ENCODE measurements around the gene KCNJ11. TPM values are rescaled to one million over a fixed set of nuclear protein-coding genes. Genes with fewer than 3 reads are reported as not detected.

Gene KCNJ11
- total RNA-seq, 4 donors from 2014 or later = 1.7 to 5.1 (median 2.4) TPM

GRCh38 chr11:17389957-17390649, 1.6 kb upstream of the KCNJ11 start:
- peaks cover 14% of the 10 kb centered on the region for H3K4me1 ChIP-seq
- H3K27ac ChIP-seq = no peak overlapping the region
- WGBS = 59% methylated on average over 10 of the region's 10 CpGs
- no peaks in the 10 kb centered on the region for H3K9me3 ChIP-seq
- no peaks in the 10 kb centered on the region for H3K36me3 ChIP-seq
- peaks cover 16% of the 10 kb centered on the region for H3K27me3 ChIP-seq
- DNase-seq (ENCODE audit: low spot score in 2 of 2) = no peak
- H3K4me3 ChIP-seq = peak overlapping the region; percentile 55
- TF ChIP-seq POLR2AphosphoS5 (IDR thresholded peaks at IDR 0.05) (no peak), EP300 (IDR thresholded peaks at IDR 0.05) (no peak), POLR2A (IDR thresholded peaks at IDR 0.05) (no peak), CTCF (IDR thresholded peaks at IDR 0.05) (no peak)

DNA sequence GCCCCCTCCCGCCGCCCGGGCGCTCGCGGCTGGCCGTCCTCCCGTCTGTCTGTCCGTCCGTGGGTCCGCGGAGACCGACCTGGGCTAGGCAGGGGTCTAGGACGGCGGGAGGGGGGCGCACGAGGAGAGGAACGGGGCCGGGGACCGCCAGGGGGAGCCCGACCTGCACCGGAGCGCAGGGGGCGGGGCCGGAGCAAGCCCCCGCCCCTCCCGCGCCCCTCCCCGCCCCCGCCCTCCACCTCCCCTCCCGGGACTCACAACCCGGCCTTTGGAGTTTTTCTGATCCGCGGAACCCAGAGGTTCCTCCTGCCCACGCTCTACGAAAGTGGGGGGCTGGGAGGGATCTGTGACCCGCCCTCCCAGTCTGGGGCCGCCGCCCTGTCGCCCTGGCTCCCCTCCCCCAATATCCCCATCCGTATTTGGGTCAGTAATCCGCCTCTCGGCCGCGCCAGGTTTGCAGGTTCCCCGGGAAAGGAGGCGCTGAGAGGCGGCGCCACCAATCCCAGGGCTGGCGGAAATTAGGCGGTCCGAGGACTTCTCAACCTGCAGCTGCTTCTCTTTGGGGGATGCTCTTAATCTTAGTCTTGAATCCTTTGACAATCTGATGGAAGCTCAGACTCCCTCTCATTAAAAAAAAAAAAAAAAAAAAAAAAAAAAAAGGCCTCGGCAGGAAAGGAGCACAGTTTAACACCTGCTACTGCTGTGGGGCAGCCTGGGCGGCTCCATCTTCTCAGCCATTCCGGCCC, 925 bp upstream of the KCNJ11 start:
- TF ChIP-seq CTCF (IDR thresholded peaks at IDR 0.05) = peak in 1 of 2 donors; percentile 86
- no peak for TF ChIP-seq POLR2AphosphoS5 (IDR thresholded peaks at IDR 0.05)
- H3K36me3 ChIP-seq = no peaks in the 10 kb centered on the region
- H3K4me1 ChIP-seq = peaks cover 14% of the 10 kb centered on the region
- peaks cover 16% of the 10 kb centered on the region for H3K27me3 ChIP-seq
- WGBS = 21% methylated on average over 9 of the region's 55 CpGs
- no peak overlapping the region for H3K27ac ChIP-seq
- DNase-seq (ENCODE audit: low spot score in 2 of 2) = peak in 1 of 2 donors; percentile 85
- peak overlapping the region; percentile 55 for H3K4me3 ChIP-seq
- no peaks in the 10 kb centered on the region for H3K9me3 ChIP-seq

- no peak for DNase-seq (ENCODE audit: low spot score in 2 of 2)
- peaks cover 14% of the 10 kb centered on the region for H3K4me1 ChIP-seq
- peaks cover 16% of the 10 kb centered on the region for H3K27me3 ChIP-seq
- TF ChIP-seq EP300 (IDR thresholded peaks at IDR 0.05) (no peak), CTCF (IDR thresholded peaks at IDR 0.05) (no peak), POLR2AphosphoS5 (IDR thresholded peaks at IDR 0.05) (no peak), POLR2A (IDR thresholded peaks at IDR 0.05) (no peak)
- 96% methylated on average over 3 of the region's 20 CpGs for WGBS
- no peaks in the 10 kb centered on the region for H3K9me3 ChIP-seq
- no peak overlapping the region for H3K4me3 ChIP-seq
- no peak overlapping the region for H3K27ac ChIP-seq
- no peaks in the 10 kb centered on the region for H3K36me3 ChIP-seq
Observed at GRCh38 chr11:17387811-17388210, 648 bp downstream of the KCNJ11 start.

DNA sequence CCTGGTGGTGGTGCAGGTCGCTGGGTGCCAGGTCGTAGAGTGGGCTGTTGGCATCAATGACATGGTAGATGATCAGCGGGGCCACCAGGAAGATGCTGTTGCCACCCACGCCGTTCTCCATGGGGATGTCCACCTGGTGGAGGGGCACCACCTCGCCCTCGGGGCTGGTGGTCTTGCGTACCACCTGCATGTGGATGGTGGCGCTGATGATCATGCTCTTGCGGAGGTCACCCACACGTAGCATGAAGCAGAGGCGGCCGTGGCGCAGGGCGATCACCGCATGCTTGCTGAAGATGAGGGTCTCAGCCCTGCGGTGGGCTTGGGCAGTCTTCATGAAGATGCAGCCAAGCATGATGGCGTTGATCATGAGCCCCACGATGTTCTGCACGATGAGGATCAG, 1.2 kb downstream of the KCNJ11 start:
- Histone ChIP-seq H3K9me3 (no peaks in the 10 kb centered on the region), H3K27me3 (peaks cover 16% of the 10 kb centered on the region), H3K4me1 (peaks cover 14% of the 10 kb centered on the region), H3K27ac (no peak overlapping the region), H3K4me3 (no peak overlapping the region), H3K36me3 (no peaks in the 10 kb centered on the region)
- TF ChIP-seq POLR2AphosphoS5 (IDR thresholded peaks at IDR 0.05) (no peak), EP300 (IDR thresholded peaks at IDR 0.05) (no peak), POLR2A (IDR thresholded peaks at IDR 0.05) (no peak), CTCF (IDR thresholded peaks at IDR 0.05) (no peak)
- no peak for DNase-seq (ENCODE audit: low spot score in 2 of 2)
- 92% methylated on average over 15 of the region's 20 CpGs for WGBS

- Histone ChIP-seq H3K9me3 (no peaks in the 10 kb centered on the region), H3K4me3 (no peak overlapping the region), H3K27me3 (peaks cover 16% of the 10 kb centered on the region), H3K27ac (no peak overlapping the region), H3K36me3 (no peaks in the 10 kb centered on the region), H3K4me1 (peaks cover 14% of the 10 kb centered on the region)
- no peak for TF ChIP-seq POLR2AphosphoS5 (IDR thresholded peaks at IDR 0.05)
- TF ChIP-seq CTCF (IDR thresholded peaks at IDR 0.05) = peak; percentile 17 to 59
- TF ChIP-seq POLR2A (IDR thresholded peaks at IDR 0.05) = no peak
- no peak for TF ChIP-seq EP300 (IDR thresholded peaks at IDR 0.05)
- peak; percentile 57 to 78 for DNase-seq (ENCODE audit: low spot score in 2 of 2)
- WGBS = 70% methylated on average over 17 of the region's 23 CpGs
Observed at GRCh38 chr11:17386331-17387084, 2.0 kb downstream of the KCNJ11 start.

Measured in suprapubic skin (tissue), 4 donors.